ENCODE measurements around the gene DMXL2.
"Not testable (repeated sequence)": the region's sequence is repeated elsewhere in the genome, so short reads cannot be mapped to it uniquely, and the experiment has no call there.

The DMXL2 gene

DNA sequence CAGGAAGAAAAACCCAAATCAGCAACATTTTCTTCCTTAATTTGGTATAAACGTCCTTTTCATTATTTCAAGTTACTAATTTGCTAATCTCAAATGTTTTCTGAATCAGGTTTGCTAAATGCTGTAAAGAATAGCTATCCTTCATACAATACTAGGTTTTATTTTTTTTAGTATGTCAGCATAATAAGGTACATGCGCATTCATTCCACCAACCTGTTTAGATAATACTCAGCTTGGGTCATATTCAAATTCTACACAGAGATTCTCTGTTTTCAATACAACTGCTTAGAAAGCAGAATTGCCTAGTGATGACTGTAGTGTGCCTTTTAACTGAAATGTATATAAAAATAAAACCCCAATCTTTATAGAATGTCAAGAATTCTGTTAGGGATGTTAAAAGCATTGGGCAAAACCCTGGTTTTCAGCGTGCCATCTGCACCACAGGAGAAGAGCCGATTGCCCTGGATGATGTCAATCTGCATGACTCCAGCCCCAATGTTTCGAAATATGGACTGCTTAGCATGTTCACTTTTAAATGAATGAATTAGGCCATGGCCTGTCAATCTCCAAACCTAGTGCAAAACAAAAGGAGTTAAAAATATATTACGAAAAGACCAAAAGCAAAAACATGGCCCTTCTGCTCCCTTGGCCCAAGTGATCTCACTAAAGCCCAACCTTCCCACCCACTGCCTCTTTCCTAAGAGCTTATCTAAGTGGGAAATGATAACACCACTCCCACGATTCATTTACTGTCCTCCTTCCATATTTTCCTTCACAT is 173.8 kb downstream of the DMXL2 start (continued):
- TF ChIP-seq, protein P1, sequence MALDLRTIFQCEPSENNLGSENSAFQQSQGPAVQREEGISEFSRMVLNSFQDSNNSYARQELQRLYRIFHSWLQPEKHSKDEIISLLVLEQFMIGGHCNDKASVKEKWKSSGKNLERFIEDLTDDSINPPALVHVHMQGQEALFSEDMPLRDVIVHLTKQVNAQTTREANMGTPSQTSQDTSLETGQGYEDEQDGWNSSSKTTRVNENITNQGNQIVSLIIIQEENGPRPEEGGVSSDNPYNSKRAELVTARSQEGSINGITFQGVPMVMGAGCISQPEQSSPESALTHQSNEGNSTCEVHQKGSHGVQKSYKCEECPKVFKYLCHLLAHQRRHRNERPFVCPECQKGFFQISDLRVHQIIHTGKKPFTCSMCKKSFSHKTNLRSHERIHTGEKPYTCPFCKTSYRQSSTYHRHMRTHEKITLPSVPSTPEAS (tag by site-specific recombination; IDR thresholded peaks at IDR 0.05): no peak

DNA sequence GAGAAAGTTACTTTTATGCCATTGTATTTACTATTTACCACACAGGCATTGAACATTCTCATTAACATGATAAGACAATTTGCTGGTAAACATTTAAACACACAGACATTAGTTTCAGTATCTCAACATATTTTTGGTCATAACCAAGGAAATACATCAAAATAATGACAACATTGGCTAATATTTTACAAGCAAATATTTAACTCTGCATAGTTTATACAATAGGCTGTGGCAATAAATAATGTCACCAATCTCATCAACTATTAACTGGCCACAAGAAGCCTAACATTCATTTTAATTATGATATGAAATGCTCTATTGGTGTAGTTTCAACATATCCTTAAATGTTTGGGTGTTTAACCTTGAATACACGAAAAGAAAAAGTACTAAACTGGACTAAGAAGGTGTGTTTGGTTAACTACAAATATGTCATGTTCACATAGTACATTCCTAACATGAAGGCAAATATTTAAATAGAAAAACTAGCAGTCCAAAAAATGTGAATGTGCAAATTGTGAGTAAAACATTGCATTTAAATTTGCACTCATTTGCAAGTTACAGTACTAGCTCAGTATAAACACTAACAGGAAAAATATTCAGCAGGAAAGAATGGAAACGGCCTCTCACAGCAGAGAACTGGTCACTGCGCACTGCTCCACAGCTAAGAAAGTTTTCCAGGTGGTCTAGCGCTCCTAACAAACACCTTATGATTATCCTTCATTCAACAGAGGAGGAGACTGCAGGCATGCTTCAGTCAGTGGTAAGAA is 174.5 kb downstream of the DMXL2 start:
- POLR2A ChIA-PET: no interaction called here
- Histone ChIP-seq H3K36me3 (ENCODE audit: control insufficient read depth in 2 of 2, insufficient read depth in 1 of 2, low read length in 2 of 2) (peaks cover 0 to 31% of the 10 kb centered on the region in 2 experiments; a peak in 1 of 3 replicates), H3K9me3 (ENCODE audit: control insufficient read depth, insufficient read depth, low read depth, low read length) (no peaks in the 10 kb centered on the region), H3K4me3 (ENCODE audit: low read depth, low read length) (no peak overlapping the region), H3K27ac (ENCODE audit: extremely low read depth, low read depth, low read length) (no peak overlapping the region), H3K4me1 (ENCODE audit: control insufficient read depth, insufficient read depth, low read length) (no peaks in the 10 kb centered on the region)
- CTCF ChIA-PET: no interaction called here
- no peak for TF ChIP-seq HOXA7 (CRISPR knock-in tag; IDR thresholded peaks at IDR 0.05; ENCODE audit: borderline replicate concordance)
- TF ChIP-seq, protein P2, sequence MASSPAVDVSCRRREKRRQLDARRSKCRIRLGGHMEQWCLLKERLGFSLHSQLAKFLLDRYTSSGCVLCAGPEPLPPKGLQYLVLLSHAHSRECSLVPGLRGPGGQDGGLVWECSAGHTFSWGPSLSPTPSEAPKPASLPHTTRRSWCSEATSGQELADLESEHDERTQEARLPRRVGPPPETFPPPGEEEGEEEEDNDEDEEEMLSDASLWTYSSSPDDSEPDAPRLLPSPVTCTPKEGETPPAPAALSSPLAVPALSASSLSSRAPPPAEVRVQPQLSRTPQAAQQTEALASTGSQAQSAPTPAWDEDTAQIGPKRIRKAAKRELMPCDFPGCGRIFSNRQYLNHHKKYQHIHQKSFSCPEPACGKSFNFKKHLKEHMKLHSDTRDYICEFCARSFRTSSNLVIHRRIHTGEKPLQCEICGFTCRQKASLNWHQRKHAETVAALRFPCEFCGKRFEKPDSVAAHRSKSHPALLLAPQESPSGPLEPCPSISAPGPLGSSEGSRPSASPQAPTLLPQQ (tag by site-specific recombination; IDR thresholded peaks at IDR 0.05): no peak
- TF ChIP-seq, protein P3, sequence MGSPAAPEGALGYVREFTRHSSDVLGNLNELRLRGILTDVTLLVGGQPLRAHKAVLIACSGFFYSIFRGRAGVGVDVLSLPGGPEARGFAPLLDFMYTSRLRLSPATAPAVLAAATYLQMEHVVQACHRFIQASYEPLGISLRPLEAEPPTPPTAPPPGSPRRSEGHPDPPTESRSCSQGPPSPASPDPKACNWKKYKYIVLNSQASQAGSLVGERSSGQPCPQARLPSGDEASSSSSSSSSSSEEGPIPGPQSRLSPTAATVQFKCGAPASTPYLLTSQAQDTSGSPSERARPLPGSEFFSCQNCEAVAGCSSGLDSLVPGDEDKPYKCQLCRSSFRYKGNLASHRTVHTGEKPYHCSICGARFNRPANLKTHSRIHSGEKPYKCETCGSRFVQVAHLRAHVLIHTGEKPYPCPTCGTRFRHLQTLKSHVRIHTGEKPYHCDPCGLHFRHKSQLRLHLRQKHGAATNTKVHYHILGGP (tag by site-specific recombination; IDR thresholded peaks at IDR 0.05): no peak
- no peak for TF ChIP-seq ZNF843 (tag by site-specific recombination; IDR thresholded peaks at IDR 0.05)
- TF ChIP-seq TCF7L2 (IDR thresholded peaks at IDR 0.05; ENCODE audit: borderline replicate concordance, low read depth, low read length): no peak
- TF ChIP-seq ZNF302 (tag by site-specific recombination; IDR thresholded peaks at IDR 0.05; ENCODE audit: low read depth): no peak
- TF ChIP-seq, protein P4, sequence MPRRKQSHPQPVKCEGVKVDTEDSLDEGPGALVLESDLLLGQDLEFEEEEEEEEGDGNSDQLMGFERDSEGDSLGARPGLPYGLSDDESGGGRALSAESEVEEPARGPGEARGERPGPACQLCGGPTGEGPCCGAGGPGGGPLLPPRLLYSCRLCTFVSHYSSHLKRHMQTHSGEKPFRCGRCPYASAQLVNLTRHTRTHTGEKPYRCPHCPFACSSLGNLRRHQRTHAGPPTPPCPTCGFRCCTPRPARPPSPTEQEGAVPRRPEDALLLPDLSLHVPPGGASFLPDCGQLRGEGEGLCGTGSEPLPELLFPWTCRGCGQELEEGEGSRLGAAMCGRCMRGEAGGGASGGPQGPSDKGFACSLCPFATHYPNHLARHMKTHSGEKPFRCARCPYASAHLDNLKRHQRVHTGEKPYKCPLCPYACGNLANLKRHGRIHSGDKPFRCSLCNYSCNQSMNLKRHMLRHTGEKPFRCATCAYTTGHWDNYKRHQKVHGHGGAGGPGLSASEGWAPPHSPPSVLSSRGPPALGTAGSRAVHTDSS (tag by site-specific recombination; IDR thresholded peaks at IDR 0.05): no peak
- TF ChIP-seq IKZF3 (tag by site-specific recombination; IDR thresholded peaks at IDR 0.05): no peak
- no peak for TF ChIP-seq ZIC2 (tag by site-specific recombination; IDR thresholded peaks at IDR 0.05)

DNA sequence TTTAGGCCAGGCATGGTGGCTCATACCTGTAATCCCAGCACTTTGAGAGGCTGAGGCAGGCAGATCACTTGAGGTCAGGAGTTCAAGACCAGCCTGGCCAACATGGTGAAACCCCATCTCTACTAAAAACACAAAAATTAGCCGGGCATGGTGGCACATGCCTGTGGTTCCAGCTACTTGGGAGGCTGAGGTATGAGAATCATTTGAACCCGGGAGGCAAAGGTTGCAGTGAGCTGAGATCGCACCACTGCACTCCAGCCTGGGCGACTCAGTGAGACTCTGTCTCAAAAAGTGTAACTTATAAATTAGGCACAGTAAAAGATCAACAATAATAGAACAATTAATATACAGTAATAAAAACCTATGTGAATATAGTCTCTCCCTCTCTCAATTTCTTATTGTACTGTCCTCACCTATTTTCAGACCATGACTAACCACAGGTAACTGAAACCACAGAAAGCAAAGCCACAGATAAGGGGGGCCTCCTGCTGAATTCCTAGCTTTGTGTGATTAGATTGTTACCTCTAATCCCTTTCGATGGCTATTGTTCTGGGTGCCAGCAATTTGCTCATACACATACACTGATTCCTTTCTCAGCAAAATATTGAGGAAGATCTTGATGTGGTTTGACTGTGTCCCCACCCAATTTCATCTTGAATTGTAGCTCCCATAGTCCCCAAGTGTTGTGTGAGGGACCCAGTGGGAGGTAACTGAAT is 176.4 kb downstream of the DMXL2 start:
- H3K4me1 ChIP-seq (ENCODE audit: control insufficient read depth, insufficient read depth, low read length); POLR2A ChIA-PET; H3K27ac ChIP-seq (ENCODE audit: extremely low read depth, low read depth, low read length); H3K9me3 ChIP-seq (ENCODE audit: control insufficient read depth, insufficient read depth, low read depth, low read length); H3K4me3 ChIP-seq (ENCODE audit: low read depth, low read length): not testable (repeated sequence)
- CTCF ChIA-PET: interaction anchor here (0.6 kb wide), 1 partner anchor 127 kb away, joined by 3 read pairs; no protein-coding TSS in a partner anchor
- peaks cover 0 to 31% of the 10 kb centered on the region in 2 experiments; a peak in 1 of 3 replicates for H3K36me3 ChIP-seq (ENCODE audit: control insufficient read depth in 2 of 2, insufficient read depth in 1 of 2, low read length in 2 of 2)

DNA sequence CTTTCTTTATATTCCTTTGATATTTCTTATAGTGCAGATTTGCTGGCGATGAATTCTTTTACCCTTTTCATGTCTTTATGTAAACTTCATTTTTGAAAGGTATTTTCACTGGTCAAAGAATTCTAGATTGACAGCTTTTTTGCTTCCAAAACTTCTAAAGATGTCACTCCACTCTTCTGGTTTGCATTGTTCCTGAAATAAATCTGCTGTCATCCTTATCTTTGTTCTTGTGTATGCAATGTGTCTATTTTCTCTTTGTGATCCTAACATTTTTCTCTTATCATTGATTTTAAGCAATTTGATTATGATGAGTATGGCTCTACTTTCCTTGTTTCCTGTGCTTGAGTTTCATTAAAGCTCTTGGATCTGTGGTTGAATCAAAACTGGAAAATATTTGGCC is 177.8 kb downstream of the DMXL2 start:
- peak; percentile 14 for TF ChIP-seq SETDB1 (IDR thresholded peaks at IDR 0.05; ENCODE audit: insufficient read length, low read length)
- TF ChIP-seq ZNF423 (tag by site-specific recombination; IDR thresholded peaks at IDR 0.05): no peak
- no peak overlapping the region for H3K4me3 ChIP-seq (ENCODE audit: low read depth, low read length)
- H3K4me1 ChIP-seq (ENCODE audit: control insufficient read depth, insufficient read depth, low read length): no peaks in the 10 kb centered on the region
- H3K27ac ChIP-seq (ENCODE audit: extremely low read depth, low read depth, low read length): no peak overlapping the region
- CTCF ChIA-PET: no interaction called here
- H3K9me3 ChIP-seq (ENCODE audit: control insufficient read depth, insufficient read depth, low read depth, low read length): no peaks in the 10 kb centered on the region
- H3K36me3 ChIP-seq (ENCODE audit: control insufficient read depth in 2 of 2, insufficient read depth in 1 of 2, low read length in 2 of 2): peaks cover 0 to 21% of the 10 kb centered on the region in 2 experiments; a peak in 1 of 3 replicates
- POLR2A ChIA-PET: no interaction called here
